Neural progenitor cell (in vitro differentiated cells): ENCODE measurements around the gene PCDHGA3.

ENCODE experiments used
- EZH2 ChIP-seq: fragments of 200-600 bp; sonication (generic); IDR thresholded peaks from 2 replicates; pipeline ENCODE4 v1.6.1; 2017; ENCODE audit warnings: antibody characterized with exemption, mild to moderate bottlenecking, moderate library complexity
- EZH2phosphoT487 ChIP-seq: fragments of 200-600 bp; sonication (generic); IDR thresholded peaks from 2 replicates; pipeline ENCODE4 v1.6.1; 2017; ENCODE audit warnings: antibody characterized with exemption
- TF ChIP-seq, protein P1 (sequence below): fragments of 200-600 bp; sonication (generic); IDR thresholded peaks from 2 replicates; pipeline ENCODE4 v1.5.1; 2017; ENCODE audit warnings: antibody characterized with exemption, mild to moderate bottlenecking

GRCh38 chr5:141351591-141351990 is 8.0 kb downstream of the PCDHGA3 start:
- TF ChIP-seq, protein P1, sequence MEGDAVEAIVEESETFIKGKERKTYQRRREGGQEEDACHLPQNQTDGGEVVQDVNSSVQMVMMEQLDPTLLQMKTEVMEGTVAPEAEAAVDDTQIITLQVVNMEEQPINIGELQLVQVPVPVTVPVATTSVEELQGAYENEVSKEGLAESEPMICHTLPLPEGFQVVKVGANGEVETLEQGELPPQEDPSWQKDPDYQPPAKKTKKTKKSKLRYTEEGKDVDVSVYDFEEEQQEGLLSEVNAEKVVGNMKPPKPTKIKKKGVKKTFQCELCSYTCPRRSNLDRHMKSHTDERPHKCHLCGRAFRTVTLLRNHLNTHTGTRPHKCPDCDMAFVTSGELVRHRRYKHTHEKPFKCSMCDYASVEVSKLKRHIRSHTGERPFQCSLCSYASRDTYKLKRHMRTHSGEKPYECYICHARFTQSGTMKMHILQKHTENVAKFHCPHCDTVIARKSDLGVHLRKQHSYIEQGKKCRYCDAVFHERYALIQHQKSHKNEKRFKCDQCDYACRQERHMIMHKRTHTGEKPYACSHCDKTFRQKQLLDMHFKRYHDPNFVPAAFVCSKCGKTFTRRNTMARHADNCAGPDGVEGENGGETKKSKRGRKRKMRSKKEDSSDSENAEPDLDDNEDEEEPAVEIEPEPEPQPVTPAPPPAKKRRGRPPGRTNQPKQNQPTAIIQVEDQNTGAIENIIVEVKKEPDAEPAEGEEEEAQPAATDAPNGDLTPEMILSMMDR = no peak
- no peak for TF ChIP-seq EZH2
- TF ChIP-seq EZH2phosphoT487 = no peak
